Tibial nerve (tissue), 3 donors: ENCODE data around the gene FAT1.

Experiments
- POLR2A ChIP-seq, 2 donors: fragments of 450-650 bp; IDR thresholded peaks; one replicate each; pipeline ENCODE4 v1.6.1; 2017; ENCODE audit warnings: antibody characterized with exemption in 2 of 2, mild to moderate bottlenecking in 2 of 2, moderate library complexity in 2 of 2
- TF ChIP-seq, protein P1 (sequence below), 5 experiments: fragments of 200-600 bp in 3 of 5; fragments of 450-650 bp in 2 of 5; sonication (generic) in 3 of 5; IDR thresholded peaks; one replicate each; pipeline ENCODE4 v1.5.1; 2016 to 2019; ENCODE audit warnings: antibody characterized with exemption in 5 of 5, mild to moderate bottlenecking in 3 of 5, moderate library complexity in 2 of 5

DNA sequence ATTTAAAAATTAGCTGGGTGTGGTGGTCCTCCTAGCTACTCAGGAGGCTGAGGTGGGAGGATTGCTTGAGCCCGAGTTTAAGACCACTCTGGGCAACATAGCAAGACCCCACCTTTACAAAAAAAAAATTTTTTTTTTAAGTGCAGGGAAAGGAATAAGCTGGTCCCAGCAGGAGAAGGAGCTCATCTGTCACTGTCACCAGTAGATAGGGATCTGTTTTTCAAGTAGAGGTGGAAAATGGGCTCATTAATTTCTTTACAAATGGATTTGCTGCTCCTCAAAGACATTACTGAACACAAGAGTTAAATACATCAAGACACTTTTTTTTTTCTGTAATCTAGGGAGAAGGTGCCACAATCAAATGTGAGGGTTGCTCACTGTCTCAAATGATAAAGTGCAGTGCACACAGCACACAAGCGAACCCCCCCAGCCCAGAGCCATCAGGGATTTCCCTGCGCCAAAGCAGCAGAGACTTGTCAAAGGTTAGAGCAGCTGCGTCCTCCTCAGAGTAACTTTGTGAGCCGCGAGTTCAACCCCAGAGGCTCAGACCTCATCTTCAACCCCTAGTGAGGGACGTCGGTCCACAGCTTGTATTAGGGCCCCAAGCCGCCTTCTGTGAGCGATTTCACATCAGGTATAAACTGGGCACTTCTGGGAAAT, 154.0 kb downstream of the FAT1 start:
- TF ChIP-seq, protein P1, sequence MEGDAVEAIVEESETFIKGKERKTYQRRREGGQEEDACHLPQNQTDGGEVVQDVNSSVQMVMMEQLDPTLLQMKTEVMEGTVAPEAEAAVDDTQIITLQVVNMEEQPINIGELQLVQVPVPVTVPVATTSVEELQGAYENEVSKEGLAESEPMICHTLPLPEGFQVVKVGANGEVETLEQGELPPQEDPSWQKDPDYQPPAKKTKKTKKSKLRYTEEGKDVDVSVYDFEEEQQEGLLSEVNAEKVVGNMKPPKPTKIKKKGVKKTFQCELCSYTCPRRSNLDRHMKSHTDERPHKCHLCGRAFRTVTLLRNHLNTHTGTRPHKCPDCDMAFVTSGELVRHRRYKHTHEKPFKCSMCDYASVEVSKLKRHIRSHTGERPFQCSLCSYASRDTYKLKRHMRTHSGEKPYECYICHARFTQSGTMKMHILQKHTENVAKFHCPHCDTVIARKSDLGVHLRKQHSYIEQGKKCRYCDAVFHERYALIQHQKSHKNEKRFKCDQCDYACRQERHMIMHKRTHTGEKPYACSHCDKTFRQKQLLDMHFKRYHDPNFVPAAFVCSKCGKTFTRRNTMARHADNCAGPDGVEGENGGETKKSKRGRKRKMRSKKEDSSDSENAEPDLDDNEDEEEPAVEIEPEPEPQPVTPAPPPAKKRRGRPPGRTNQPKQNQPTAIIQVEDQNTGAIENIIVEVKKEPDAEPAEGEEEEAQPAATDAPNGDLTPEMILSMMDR (IDR thresholded peaks at IDR 0.05) = no peak
- TF ChIP-seq POLR2A (IDR thresholded peaks at IDR 0.05) = no peak
